Mesothelial cell of epicardium (in vitro differentiated cells): Measurements from ENCODE around the gene ALPL. TPM values are rescaled to one million over a fixed set of nuclear protein-coding genes. Genes with fewer than 3 reads are reported as not detected.

ENCODE experiments used
- DNase-seq, 2 experiments: peaks; one replicate each; pipeline ENCODE4 v3.0.0; 2021; ENCODE audit warnings: low spot score in 2 of 2; ENCODE audit not compliant: unreplicated experiment in 2 of 2
- H3K27ac Mint-ChIP-seq: 2 replicates; pipeline ENCODE4 v1.8.0; 2021; ENCODE audit warnings: mixed read lengths
- H3K27me3 Mint-ChIP-seq: 2 replicates; pipeline ENCODE4 v1.8.0; 2021; ENCODE audit warnings: low read depth, mixed read lengths
- H3K36me3 Mint-ChIP-seq: 2 replicates; pipeline ENCODE4 v1.8.0; 2021; ENCODE audit warnings: mixed read lengths
- H3K4me1 Mint-ChIP-seq: 2 replicates; pipeline ENCODE4 v1.8.0; 2021; ENCODE audit warnings: mixed read lengths
- H3K4me3 Mint-ChIP-seq: 2 replicates; pipeline ENCODE4 v1.8.0; 2021; ENCODE audit warnings: mild to moderate bottlenecking, moderate library complexity, mixed read lengths
- H3K9me3 Mint-ChIP-seq: 2 replicates; pipeline ENCODE4 v1.8.0; 2021; ENCODE audit warnings: mixed read lengths
- CTCF ChIP-seq: fragments of 200-600 bp; sonication (generic); IDR thresholded peaks from one replicate; pipeline ENCODE4 v1.5.0; 2021; ENCODE audit warnings: antibody characterized with exemption; ENCODE audit not compliant: unreplicated experiment
- total RNA-seq: library from RNA; stranded (reverse); gene quantifications from 3 replicates; pipeline ENCODE4 v1.2.1, GENCODE V29; 2021

Gene ALPL
- total RNA-seq, 1 donor from 2014 or later, result 0.89 TPM

GRCh38 chr1:21539933-21540332, 30.7 kb downstream of the ALPL start:
- Mint-ChIP-seq H3K9me3 (no peaks in the 10 kb centered on the region), H3K4me1 (peaks cover 7% of the 10 kb centered on the region), H3K36me3 (no peaks in the 10 kb centered on the region), H3K4me3 (no peak overlapping the region), H3K27ac (no peak overlapping the region), H3K27me3 (no peaks in the 10 kb centered on the region)
- no peak for TF ChIP-seq CTCF
- no peak for DNase-seq

- no peaks in the 10 kb centered on the region for H3K27me3 Mint-ChIP-seq
- H3K36me3 Mint-ChIP-seq, result no peaks in the 10 kb centered on the region
- H3K9me3 Mint-ChIP-seq, result no peaks in the 10 kb centered on the region
- peaks cover 7% of the 10 kb centered on the region for H3K4me1 Mint-ChIP-seq
- no peak for DNase-seq
- no peak overlapping the region for H3K27ac Mint-ChIP-seq
- TF ChIP-seq CTCF, result no peak
- H3K4me3 Mint-ChIP-seq, result no peak overlapping the region
Measured at GRCh38 chr1:21541329-21541728, 32.1 kb downstream of the ALPL start.

GRCh38 chr1:21541835-21542234, 32.6 kb downstream of the ALPL start:
- H3K27me3 Mint-ChIP-seq, result no peaks in the 10 kb centered on the region
- H3K27ac Mint-ChIP-seq, result peak overlapping the region; percentile 30
- no peaks in the 10 kb centered on the region for H3K36me3 Mint-ChIP-seq
- H3K4me1 Mint-ChIP-seq, result peaks cover 7% of the 10 kb centered on the region
- TF ChIP-seq CTCF, result no peak
- DNase-seq, result no peak
- H3K4me3 Mint-ChIP-seq, result no peak overlapping the region
- H3K9me3 Mint-ChIP-seq, result no peaks in the 10 kb centered on the region

GRCh38 chr1:21543598-21543997, 34.4 kb downstream of the ALPL start:
- no peaks in the 10 kb centered on the region for H3K27me3 Mint-ChIP-seq
- no peak for TF ChIP-seq CTCF
- H3K9me3 Mint-ChIP-seq, result no peaks in the 10 kb centered on the region
- no peak overlapping the region for H3K27ac Mint-ChIP-seq
- no peaks in the 10 kb centered on the region for H3K36me3 Mint-ChIP-seq
- H3K4me3 Mint-ChIP-seq, result no peak overlapping the region
- peaks cover 5% of the 10 kb centered on the region for H3K4me1 Mint-ChIP-seq
- no peak for DNase-seq

GRCh38 chr1:21544095-21544494, 34.9 kb downstream of the ALPL start:
- no peak for TF ChIP-seq CTCF
- Mint-ChIP-seq H3K36me3 (no peaks in the 10 kb centered on the region), H3K27me3 (peaks cover 2% of the 10 kb centered on the region), H3K27ac (no peak overlapping the region), H3K9me3 (no peaks in the 10 kb centered on the region), H3K4me3 (no peak overlapping the region), H3K4me1 (peaks cover 5% of the 10 kb centered on the region)
- DNase-seq, result no peak
